Measurements from ENCODE around the gene FAM13B.
"Not testable (repeated sequence)": the region's sequence is repeated elsewhere in the genome, so short reads cannot be mapped to it uniquely, and the experiment has no call there.

DNA sequence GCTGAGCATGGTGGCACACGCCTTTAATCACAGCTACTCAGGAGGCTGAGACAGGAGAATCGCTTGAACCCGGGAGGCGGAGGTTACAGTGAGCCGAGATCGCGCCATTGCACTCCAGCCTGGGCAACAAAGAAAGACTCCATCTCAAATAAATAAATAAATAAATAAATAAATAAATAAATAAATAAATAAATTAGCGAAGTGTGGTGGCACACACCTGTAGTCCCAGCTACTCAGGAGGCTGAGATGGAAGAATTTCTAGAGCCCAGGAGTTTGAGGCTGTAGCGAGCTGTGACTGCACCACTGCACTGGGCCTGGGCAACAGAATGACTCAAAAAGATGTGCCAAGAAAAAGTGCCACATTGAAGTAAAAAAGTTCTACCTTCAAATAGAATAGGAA, 6.1 kb downstream of the FAM13B start:
- not testable (repeated sequence) for TF ChIP-seq CTCF, EP300, POLR2A (IDR thresholded peaks at IDR 0.05)
